A549 (cell line): ENCODE results near the gene TAGLN3. TPM values are rescaled to one million over a fixed set of nuclear protein-coding genes. Genes with fewer than 3 reads are reported as not detected.

Experiments
- ATAC-seq, 2 experiments: fragments of 200-7000 bp in 1 of 2; fragments of >200 bp in 1 of 2; cut with Nextera tagmentation in 1 of 2; cut with Tn5 transposase in 1 of 2; 3 replicates each; pipeline versions ENCODE4 v1.8.0 to v1.9.1; 2018 to 2020; ENCODE audit warnings: mild to moderate bottlenecking in 1 of 2, moderate library complexity in 1 of 2
- CTCF ChIA-PET: fragments of 300-600 bp; sonication (Branson Sonifier 250); formaldehyde crosslinking; extraction: SDS; loops from one replicate; lab custom pipeline; 2021; ENCODE audit warnings: antibody characterized with exemption, inconsistent platforms; lab: Yijun Ruan, JAX
- POLR2A ChIA-PET: fragments of 350-600 bp; formaldehyde crosslinking; extraction: SDS; loops from one replicate; lab custom pipeline; 2021; ENCODE audit warnings: antibody characterized with exemption, inconsistent platforms; lab: Yijun Ruan, JAX
- DNase-seq, 2 experiments: peaks; one replicate each; pipeline versions ENCODE4 v3.0.0 to v3.0.0-alpha.2; 2011 to 2016; ENCODE audit warnings: low read depth in 1 of 2, low spot score in 1 of 2
- FAIRE-seq: peaks from 2 replicates; lab custom pipeline; 2011; peaks lifted over from hg19 to GRCh38; lab: Jason Lieb, UNC
- H3K27ac ChIP-seq, 2 experiments: fragments of >200 bp; sonication (Bioruptor Twin); formaldehyde crosslinking; 3 replicates each; pipeline ENCODE4 v1.5.1; 2016 to 2017
- H3K4me1 ChIP-seq: fragments of >200 bp; sonication (Bioruptor Twin); formaldehyde crosslinking; 3 replicates; pipeline ENCODE4 v1.6.1; 2016
- H3K4me2 ChIP-seq: fragments of >200 bp; sonication (Bioruptor Twin); formaldehyde crosslinking; 3 replicates; pipeline ENCODE4 v1.6.1; 2016
- H3K4me3 ChIP-seq: fragments of >200 bp; sonication (Bioruptor Twin); formaldehyde crosslinking; 3 replicates; pipeline ENCODE4 v1.5.1; 2016
- H3K9me3 ChIP-seq: fragments of >200 bp; sonication (Bioruptor Twin); formaldehyde crosslinking; 3 replicates; pipeline ENCODE4 v1.6.1; 2016
- CHD4 ChIP-seq: fragments of 200-600 bp; sonication (generic); IDR thresholded peaks from 2 replicates; pipeline ENCODE4 v1.6.1; 2016; ENCODE audit warnings: antibody characterized with exemption, mild to moderate bottlenecking, borderline replicate concordance
- GATA3 ChIP-seq: IDR thresholded peaks from 2 replicates; pipeline ENCODE4 v1.6.1; 2012; ENCODE audit warnings: borderline replicate concordance
- MAFK ChIP-seq: fragments of 450-650 bp; IDR thresholded peaks from 2 replicates; pipeline ENCODE4 v1.6.1; 2014; ENCODE audit not compliant: partially characterized antibody
- NFE2L2 ChIP-seq: fragments of 150-350 bp; conservative IDR thresholded peaks from 2 replicates; pipeline ENCODE4 v1.6.1; 2014; ENCODE audit warnings: low read length
- NR3C1 ChIP-seq: fragments of >200 bp; sonication (Bioruptor Twin); formaldehyde crosslinking; IDR thresholded peaks from 3 replicates; pipeline ENCODE4 v1.6.1; 2017
- RARB ChIP-seq: fragments of 250-450 bp; sonication (Bioruptor Pico); IDR thresholded peaks from 2 replicates; pipeline ENCODE4 v1.8.0; 2021; ENCODE audit warnings: mild to moderate bottlenecking, moderate library complexity
- RFX5 ChIP-seq: fragments of 450-650 bp; IDR thresholded peaks from 2 replicates; pipeline ENCODE4 v1.7.1; 2014; ENCODE audit warnings: antibody characterized with exemption, mild to moderate bottlenecking, moderate library complexity
- ZC3H11A ChIP-seq: fragments of 450-650 bp; IDR thresholded peaks from 2 replicates; pipeline ENCODE4 v1.6.1; 2014; ENCODE audit warnings: antibody characterized with exemption, mild to moderate bottlenecking
- WGBS: methylation state at CpG from one replicate; pipeline ENCODE4 v1.1.6; 2017; ENCODE audit errors: missing lambda C conversion rate; 5-methylcytosine and 5-hydroxymethylcytosine counted together
- polyA plus RNA-seq, 4 experiments: library from polyadenylated mRNA; depleted of rRNA in 3 of 4; stranded (reverse); fragments of >200 nt; fragmentation: RNase III in 1 of 4; extraction: RNeasy Plus Mini Kit Qiagen cat#74134 plus additional on column Dnase treatment in 1 of 4; gene quantifications; 2 replicates in 3 of 4; 3 replicates in 1 of 4; pipeline ENCODE4 v1.2.3, GENCODE V29; 2011 to 2017
- TF ChIP-seq, protein P1 (sequence below): fragments of >200 bp; sonication (Bioruptor Twin); formaldehyde crosslinking; IDR thresholded peaks from 3 replicates; pipeline ENCODE4 v1.6.1; 2016
- TF ChIP-seq, protein P2 (sequence below): fragments of >200 bp; sonication (Bioruptor Twin); formaldehyde crosslinking; IDR thresholded peaks from 2 replicates; pipeline ENCODE4 v1.6.1; 2016
- TF ChIP-seq, protein P3 (sequence below): fragments of 450-650 bp; IDR thresholded peaks from 2 replicates; pipeline ENCODE4 v1.6.1; 2014; ENCODE audit warnings: antibody characterized with exemption
- TF ChIP-seq, protein P4 (sequence below): IDR thresholded peaks from 2 replicates; pipeline ENCODE4 v1.6.1; 2012

TAGLN3 gene
- polyA plus RNA-seq, 2 of the 4 experiments (the other 2 are of a cell fraction): not detected

DNA sequence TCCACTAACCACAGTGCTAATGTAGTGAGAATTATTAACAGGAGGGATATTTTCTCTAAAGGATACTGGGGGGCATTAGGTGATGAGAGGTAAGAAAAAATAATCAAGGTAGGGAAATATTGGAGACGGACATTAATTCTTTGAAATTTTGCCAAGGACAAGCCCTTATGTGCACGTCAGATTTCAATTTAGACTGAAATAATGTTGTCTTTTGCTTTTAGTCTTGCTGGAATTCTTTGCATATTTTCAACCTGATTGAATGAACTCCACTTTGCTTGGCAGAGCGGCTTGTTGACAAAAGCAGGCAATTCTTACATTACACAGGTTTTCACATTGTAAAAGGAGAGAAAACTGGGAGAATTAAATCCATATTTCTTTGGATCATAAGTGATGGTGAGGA, 62.4 kb downstream of the TAGLN3 start:
- 46% methylated on average over 3 of the region's 3 CpGs for WGBS
- no peak overlapping the region for H3K4me3 ChIP-seq
- ATAC-seq (no peak), FAIRE-seq (no peak)
- CTCF ChIA-PET: no interaction called here
- H3K27ac ChIP-seq: no peak overlapping the region
- POLR2A ChIA-PET: no interaction called here
- peak overlapping the region; percentile 15; the same call in 2 of the 3 replicates for H3K4me2 ChIP-seq
- H3K9me3 ChIP-seq: no peaks in the 10 kb centered on the region
- TF ChIP-seq, protein P1, sequence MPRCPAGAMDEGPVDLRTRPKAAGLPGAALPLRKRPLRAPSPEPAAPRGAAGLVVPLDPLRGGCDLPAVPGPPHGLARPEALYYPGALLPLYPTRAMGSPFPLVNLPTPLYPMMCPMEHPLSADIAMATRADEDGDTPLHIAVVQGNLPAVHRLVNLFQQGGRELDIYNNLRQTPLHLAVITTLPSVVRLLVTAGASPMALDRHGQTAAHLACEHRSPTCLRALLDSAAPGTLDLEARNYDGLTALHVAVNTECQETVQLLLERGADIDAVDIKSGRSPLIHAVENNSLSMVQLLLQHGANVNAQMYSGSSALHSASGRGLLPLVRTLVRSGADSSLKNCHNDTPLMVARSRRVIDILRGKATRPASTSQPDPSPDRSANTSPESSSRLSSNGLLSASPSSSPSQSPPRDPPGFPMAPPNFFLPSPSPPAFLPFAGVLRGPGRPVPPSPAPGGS: no peak
- TF ChIP-seq MAFK: no peak
- no peak for TF ChIP-seq NR3C1
- TF ChIP-seq RFX5: no peak
- TF ChIP-seq, protein P2, sequence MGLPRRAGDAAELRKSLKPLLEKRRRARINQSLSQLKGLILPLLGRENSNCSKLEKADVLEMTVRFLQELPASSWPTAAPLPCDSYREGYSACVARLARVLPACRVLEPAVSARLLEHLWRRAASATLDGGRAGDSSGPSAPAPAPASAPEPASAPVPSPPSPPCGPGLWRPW: no peak
- no peak for TF ChIP-seq CHD4
- no peak for TF ChIP-seq GATA3
- no peak for TF ChIP-seq NFE2L2
- TF ChIP-seq, protein P3, sequence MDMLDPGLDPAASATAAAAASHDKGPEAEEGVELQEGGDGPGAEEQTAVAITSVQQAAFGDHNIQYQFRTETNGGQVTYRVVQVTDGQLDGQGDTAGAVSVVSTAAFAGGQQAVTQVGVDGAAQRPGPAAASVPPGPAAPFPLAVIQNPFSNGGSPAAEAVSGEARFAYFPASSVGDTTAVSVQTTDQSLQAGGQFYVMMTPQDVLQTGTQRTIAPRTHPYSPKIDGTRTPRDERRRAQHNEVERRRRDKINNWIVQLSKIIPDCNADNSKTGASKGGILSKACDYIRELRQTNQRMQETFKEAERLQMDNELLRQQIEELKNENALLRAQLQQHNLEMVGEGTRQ: no peak
- TF ChIP-seq RARB (CRISPR knock-in tag): no peak
- no peak for TF ChIP-seq ZC3H11A
- TF ChIP-seq, protein P4, sequence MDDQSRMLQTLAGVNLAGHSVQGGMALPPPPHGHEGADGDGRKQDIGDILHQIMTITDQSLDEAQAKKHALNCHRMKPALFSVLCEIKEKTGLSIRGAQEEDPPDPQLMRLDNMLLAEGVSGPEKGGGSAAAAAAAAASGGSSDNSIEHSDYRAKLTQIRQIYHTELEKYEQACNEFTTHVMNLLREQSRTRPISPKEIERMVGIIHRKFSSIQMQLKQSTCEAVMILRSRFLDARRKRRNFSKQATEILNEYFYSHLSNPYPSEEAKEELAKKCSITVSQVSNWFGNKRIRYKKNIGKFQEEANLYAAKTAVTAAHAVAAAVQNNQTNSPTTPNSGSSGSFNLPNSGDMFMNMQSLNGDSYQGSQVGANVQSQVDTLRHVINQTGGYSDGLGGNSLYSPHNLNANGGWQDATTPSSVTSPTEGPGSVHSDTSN: no peak
- TF ChIP-seq, all 56 proteins: peak for 0
- peaks cover 15% of the 10 kb centered on the region for H3K4me1 ChIP-seq
- no peak for DNase-seq

Other genes starting within 250 kb of the TAGLN3 start
- 39.5 and 49.4 TPM in 2 replicates for gene PHLDB2, start 139.7 kb upstream of the TAGLN3 start, polyA plus RNA-seq (2011; rRNA removed)
- 50.6 to 59.7 TPM (median 56.5 TPM) in 3 replicates for gene PHLDB2, start 139.7 kb upstream of the TAGLN3 start, polyA plus RNA-seq (2017; fragmentation: RNase III; extraction: RNeasy Plus Mini Kit Qiagen cat#74134 plus additional on column Dnase treatment)
- 39.7 and 42.1 TPM in 2 replicates for gene ABHD10, start 19.9 kb upstream of the TAGLN3 start, polyA plus RNA-seq (2011; rRNA removed)
- gene ABHD10, start 19.9 kb upstream of the TAGLN3 start, polyA plus RNA-seq (2017; fragmentation: RNase III; extraction: RNeasy Plus Mini Kit Qiagen cat#74134 plus additional on column Dnase treatment): 31.8 to 34.0 TPM (median 33.2 TPM) in 3 replicates
- 0.04 TPM in 2 replicates for gene TMPRSS7, start 35.8 kb downstream of the TAGLN3 start, polyA plus RNA-seq (2011; rRNA removed)
- 0.05 to 0.09 TPM (median 0.05 TPM) in 3 replicates for gene TMPRSS7, start 35.8 kb downstream of the TAGLN3 start, polyA plus RNA-seq (2017; fragmentation: RNase III; extraction: RNeasy Plus Mini Kit Qiagen cat#74134 plus additional on column Dnase treatment)
- gene C3orf52, start 87.5 kb downstream of the TAGLN3 start, polyA plus RNA-seq (2011; rRNA removed): 10.3 and 11.5 TPM in 2 replicates
- gene C3orf52, start 87.5 kb downstream of the TAGLN3 start, polyA plus RNA-seq (2017; fragmentation: RNase III; extraction: RNeasy Plus Mini Kit Qiagen cat#74134 plus additional on column Dnase treatment): 7.0 to 7.7 TPM (median 7.5 TPM) in 3 replicates
- not detected in 2 replicates for gene GCSAM, start 134.3 kb downstream of the TAGLN3 start, polyA plus RNA-seq (2011; rRNA removed)
- gene GCSAM, start 134.3 kb downstream of the TAGLN3 start, polyA plus RNA-seq (2017; fragmentation: RNase III; extraction: RNeasy Plus Mini Kit Qiagen cat#74134 plus additional on column Dnase treatment): not detected in 3 replicates